GM23248 (cell line): ENCODE data around the gene CLEC16A.

Source experiments
- EZH2 ChIP-seq: fragments of 200-600 bp; sonication (generic); IDR thresholded peaks from 2 replicates; pipeline ENCODE4 v1.6.1; 2018; ENCODE audit warnings: antibody characterized with exemption, mild to moderate bottlenecking; ENCODE audit not compliant: insufficient read depth, poor library complexity, severe bottlenecking
- EZH2phosphoT487 ChIP-seq: fragments of 200-600 bp; sonication (generic); IDR thresholded peaks from 2 replicates; pipeline ENCODE4 v1.6.1; 2018; ENCODE audit warnings: antibody characterized with exemption, moderate library complexity, mild to moderate bottlenecking, low read depth; ENCODE audit not compliant: insufficient read depth

DNA sequence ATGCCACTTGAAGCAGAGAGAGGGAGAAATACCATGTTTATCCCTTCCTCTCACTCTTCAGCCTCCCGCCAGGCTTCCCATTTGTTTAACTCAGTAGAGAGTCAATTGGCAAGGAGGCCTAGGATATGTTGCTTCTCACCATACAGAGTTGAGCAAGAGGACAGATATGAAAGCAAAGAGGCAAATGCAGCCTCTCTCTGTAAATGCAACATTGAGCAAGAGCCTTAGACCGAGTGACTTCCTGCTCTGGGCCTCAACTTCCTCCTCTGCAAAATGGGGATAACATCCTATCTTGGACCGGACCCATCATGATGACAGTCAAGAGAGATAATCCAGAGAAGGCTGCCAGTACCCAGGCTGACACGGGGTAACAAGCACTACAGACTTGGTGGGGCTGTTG is 274.8 kb downstream of the CLEC16A start:
- TF ChIP-seq EZH2phosphoT487 (no peak), EZH2 (no peak)
